Lower leg skin (tissue), 3 donors: ENCODE measurements around the gene PTK7.

Experiments
- CTCF ChIP-seq, 3 donors: fragments of 450-650 bp; IDR thresholded peaks; one replicate each; pipeline ENCODE4 v1.5.1; 2016; ENCODE audit warnings: antibody characterized with exemption in 3 of 3, mild to moderate bottlenecking in 3 of 3, moderate library complexity in 2 of 3
- POLR2A ChIP-seq, 2 donors: fragments of 450-650 bp; IDR thresholded peaks; one replicate each; pipeline ENCODE4 v1.6.1; 2016 to 2017; ENCODE audit warnings: antibody characterized with exemption in 2 of 2, mild to moderate bottlenecking in 1 of 2, moderate library complexity in 1 of 2

GRCh38 chr6:43188426-43188825 lies 112.3 kb downstream of the PTK7 start:
- no peak for TF ChIP-seq CTCF (IDR thresholded peaks at IDR 0.05)
- TF ChIP-seq POLR2A (IDR thresholded peaks at IDR 0.05), result no peak
